ENCODE measurements around the gene A2ML1. TPM values are rescaled to one million over a fixed set of nuclear protein-coding genes. Genes with fewer than 3 reads are reported as not detected.
"Not testable (repeated sequence)": the region's sequence is repeated elsewhere in the genome, so short reads cannot be mapped to it uniquely, and the experiment has no call there.

The A2ML1 gene
- total RNA-seq, 2 experiments from 2014 or later = not detected

GRCh38 chr12:8909752-8910151 lies 87.3 kb downstream of the A2ML1 start:
- H3K27ac Mint-ChIP-seq = no peak overlapping the region
- H3K9me3 Mint-ChIP-seq = no peaks in the 10 kb centered on the region
- H3K36me3 Mint-ChIP-seq = no peaks in the 10 kb centered on the region
- DNase-seq (no peak), ATAC-seq (ENCODE audit: low read depth) (no peak)
- H3K4me3 Mint-ChIP-seq = no peak overlapping the region
- H3K27me3 Mint-ChIP-seq = peaks cover 13% of the 10 kb centered on the region
- POLR2A ChIA-PET = interaction anchor here (1.2 kb wide), 1 partner anchor 40 kb away, joined by 3 read pairs; the partner anchor contains the start of gene M6PR
- peaks cover 11% of the 10 kb centered on the region for H3K4me1 Mint-ChIP-seq

- ATAC-seq (ENCODE audit: low read depth) (no peak), DNase-seq (no peak)
- H3K36me3 Mint-ChIP-seq = no peaks in the 10 kb centered on the region
- no peak overlapping the region for H3K4me3 Mint-ChIP-seq
- H3K27me3 Mint-ChIP-seq = peaks cover 7% of the 10 kb centered on the region
- H3K27ac Mint-ChIP-seq = no peak overlapping the region
- H3K9me3 Mint-ChIP-seq = no peaks in the 10 kb centered on the region
- POLR2A ChIA-PET = no interaction called here
- peaks cover 9% of the 10 kb centered on the region for H3K4me1 Mint-ChIP-seq
Measured at GRCh38 chr12:8911606-8912268, 89.3 kb downstream of the A2ML1 start.

GRCh38 chr12:8912914-8913313 lies 90.5 kb downstream of the A2ML1 start:
- Mint-ChIP-seq H3K27ac (no peak overlapping the region), H3K36me3 (no peaks in the 10 kb centered on the region), H3K4me3 (no peak overlapping the region), H3K9me3 (no peaks in the 10 kb centered on the region), H3K4me1 (peaks cover 8% of the 10 kb centered on the region), H3K27me3 (peaks cover 7% of the 10 kb centered on the region)
- ATAC-seq (ENCODE audit: low read depth) (no peak), DNase-seq (no peak)
- POLR2A ChIA-PET = interaction anchor here (1.6 kb wide), 1 partner anchor 36 kb away, joined by 4 read pairs; the partner anchor contains the start of gene M6PR

GRCh38 chr12:8913702-8914032 lies 91.2 kb downstream of the A2ML1 start:
- Mint-ChIP-seq H3K9me3 (no peaks in the 10 kb centered on the region), H3K27me3 (peaks cover 7% of the 10 kb centered on the region), H3K27ac (peak overlapping the region; percentile 80), H3K36me3 (no peaks in the 10 kb centered on the region), H3K4me3 (peak overlapping the region; percentile 88), H3K4me1 (peaks cover 8% of the 10 kb centered on the region)
- DNase-seq (no peak), ATAC-seq (ENCODE audit: low read depth) (no peak)
- POLR2A ChIA-PET = interaction anchor here (1.5 to 1.6 kb wide), 2 partner anchors 36 to 216 kb away, joined by 3 to 4 read pairs; partner anchors contain the start of genes M6PR and RIMKLB

GRCh38 chr12:8914033-8914715 lies 91.8 kb downstream of the A2ML1 start, which contains the start of gene PHC1:
PHC1 (plus strand) TSS chr12:8914509; CDS start chr12:8917678, 3,169 bp downstream.
- peak; percentile 77 for DNase-seq
- not testable (repeated sequence) for H3K36me3 Mint-ChIP-seq, H3K27me3 Mint-ChIP-seq, H3K9me3 Mint-ChIP-seq, H3K4me1 Mint-ChIP-seq
- peak within 1 kb of the TSS; percentile 88 for H3K4me3 Mint-ChIP-seq
- POLR2A ChIA-PET = interaction anchor here (0.9 to 3.0 kb wide), 3 partner anchors 36 to 370 kb away, joined by 3 to 17 read pairs (median 3); partner anchors contain the start of genes M6PR and RIMKLB
- peak; percentile 76 for ATAC-seq (ENCODE audit: low read depth)
- peak within 1 kb of the TSS; percentile 80 for H3K27ac Mint-ChIP-seq

- Mint-ChIP-seq H3K4me3 (no peak overlapping the region), H3K36me3 (no peaks in the 10 kb centered on the region), H3K27me3 (peaks cover 7% of the 10 kb centered on the region), H3K27ac (no peak overlapping the region), H3K4me1 (peaks cover 8% of the 10 kb centered on the region), H3K9me3 (no peaks in the 10 kb centered on the region)
- POLR2A ChIA-PET = interaction anchor here (0.9 to 3.0 kb wide), 3 partner anchors 35 to 371 kb away, joined by 3 to 17 read pairs (median 3); partner anchors contain the start of genes M6PR and RIMKLB
- peak; percentile 70 for DNase-seq
- ATAC-seq (ENCODE audit: low read depth) = peak; percentile 90
Measured at GRCh38 chr12:8914716-8915526, 92.5 kb downstream of the A2ML1 start.

- Mint-ChIP-seq H3K27ac (no peak overlapping the region), H3K4me1 (peaks cover 8% of the 10 kb centered on the region), H3K9me3 (no peaks in the 10 kb centered on the region), H3K36me3 (no peaks in the 10 kb centered on the region), H3K27me3 (peaks cover 7% of the 10 kb centered on the region), H3K4me3 (no peak overlapping the region)
- ATAC-seq (ENCODE audit: low read depth) (no peak), DNase-seq (no peak)
- POLR2A ChIA-PET = interaction anchor here (3.0 kb wide), 1 partner anchor 34 kb away, joined by 17 read pairs; the partner anchor contains the start of gene M6PR
Measured at GRCh38 chr12:8916154-8916553, 93.7 kb downstream of the A2ML1 start.

- H3K4me1 Mint-ChIP-seq = peaks cover 8% of the 10 kb centered on the region
- DNase-seq = no peak
- no peak overlapping the region for H3K4me3 Mint-ChIP-seq
- peaks cover 7% of the 10 kb centered on the region for H3K27me3 Mint-ChIP-seq
- ATAC-seq (ENCODE audit: low read depth) = no peak
- no peaks in the 10 kb centered on the region for H3K9me3 Mint-ChIP-seq
- POLR2A ChIA-PET = interaction anchor here (3.0 kb wide), 1 partner anchor 33 kb away, joined by 17 read pairs; the partner anchor contains the start of gene M6PR
- no peaks in the 10 kb centered on the region for H3K36me3 Mint-ChIP-seq
- H3K27ac Mint-ChIP-seq = no peak overlapping the region
Measured at GRCh38 chr12:8917031-8917430, 94.6 kb downstream of the A2ML1 start.

- POLR2A ChIA-PET = interaction anchor here (0.5 kb wide), 1 partner anchor 261 kb away, joined by 3 read pairs; no protein-coding TSS in a partner anchor
- no peak overlapping the region for H3K4me3 Mint-ChIP-seq
Measured at GRCh38 chr12:8917751-8918150, 95.3 kb downstream of the A2ML1 start.

GRCh38 chr12:8919643-8920042 lies 97.2 kb downstream of the A2ML1 start:
- H3K4me1 Mint-ChIP-seq; H3K36me3 Mint-ChIP-seq; H3K27me3 Mint-ChIP-seq; H3K27ac Mint-ChIP-seq; POLR2A ChIA-PET; H3K9me3 Mint-ChIP-seq; ATAC-seq (ENCODE audit: low read depth); DNase-seq; H3K4me3 Mint-ChIP-seq: not testable (repeated sequence)

More at GRCh38 chr12:8917751-8918150, 95.3 kb downstream of the A2ML1 start:
- H3K27me3 Mint-ChIP-seq = peaks cover 5% of the 10 kb centered on the region
- H3K4me1 Mint-ChIP-seq = peaks cover 8% of the 10 kb centered on the region
- H3K9me3 Mint-ChIP-seq = no peaks in the 10 kb centered on the region
- ATAC-seq (ENCODE audit: low read depth) = no peak
- DNase-seq = no peak
- H3K36me3 Mint-ChIP-seq = no peaks in the 10 kb centered on the region
- H3K27ac Mint-ChIP-seq = no peak overlapping the region

GRCh38 chr12:8922544-8922943 lies 100.1 kb downstream of the A2ML1 start:
- H3K4me3 Mint-ChIP-seq = no peak overlapping the region
- no peaks in the 10 kb centered on the region for H3K4me1 Mint-ChIP-seq
- H3K9me3 Mint-ChIP-seq = no peaks in the 10 kb centered on the region
- no peak overlapping the region for H3K27ac Mint-ChIP-seq
- POLR2A ChIA-PET = no interaction called here
- H3K36me3 Mint-ChIP-seq = no peaks in the 10 kb centered on the region
- DNase-seq (no peak), ATAC-seq (ENCODE audit: low read depth) (no peak)
- no peaks in the 10 kb centered on the region for H3K27me3 Mint-ChIP-seq

All from activated naive CD8-positive, alpha-beta T cell treated with anti-CD3 and anti-CD28 coated beads, Interleukin-2, amount 10 ng/mL, durations not matched to agents 7 days and 5 days (primary cell).